HG02623 (cell line): ENCODE measurements around the gene TRAPPC4.

ENCODE experiments used
- ATAC-seq: cut with Tn5 transposase; IDR thresholded peaks from one replicate; pipeline ENCODE4 v1.9.1; 2021; ENCODE audit warnings: moderate library complexity; ENCODE audit not compliant: unreplicated experiment

The TRAPPC4 gene

GRCh38 chr11:119061256-119061655 lies 42.7 kb downstream of the TRAPPC4 start:
- no peak for ATAC-seq

- ATAC-seq = no peak
Measured at GRCh38 chr11:119062779-119063178, 44.2 kb downstream of the TRAPPC4 start.

- no peak for ATAC-seq
Measured at GRCh38 chr11:119065369-119065768, 46.8 kb downstream of the TRAPPC4 start.

DNA sequence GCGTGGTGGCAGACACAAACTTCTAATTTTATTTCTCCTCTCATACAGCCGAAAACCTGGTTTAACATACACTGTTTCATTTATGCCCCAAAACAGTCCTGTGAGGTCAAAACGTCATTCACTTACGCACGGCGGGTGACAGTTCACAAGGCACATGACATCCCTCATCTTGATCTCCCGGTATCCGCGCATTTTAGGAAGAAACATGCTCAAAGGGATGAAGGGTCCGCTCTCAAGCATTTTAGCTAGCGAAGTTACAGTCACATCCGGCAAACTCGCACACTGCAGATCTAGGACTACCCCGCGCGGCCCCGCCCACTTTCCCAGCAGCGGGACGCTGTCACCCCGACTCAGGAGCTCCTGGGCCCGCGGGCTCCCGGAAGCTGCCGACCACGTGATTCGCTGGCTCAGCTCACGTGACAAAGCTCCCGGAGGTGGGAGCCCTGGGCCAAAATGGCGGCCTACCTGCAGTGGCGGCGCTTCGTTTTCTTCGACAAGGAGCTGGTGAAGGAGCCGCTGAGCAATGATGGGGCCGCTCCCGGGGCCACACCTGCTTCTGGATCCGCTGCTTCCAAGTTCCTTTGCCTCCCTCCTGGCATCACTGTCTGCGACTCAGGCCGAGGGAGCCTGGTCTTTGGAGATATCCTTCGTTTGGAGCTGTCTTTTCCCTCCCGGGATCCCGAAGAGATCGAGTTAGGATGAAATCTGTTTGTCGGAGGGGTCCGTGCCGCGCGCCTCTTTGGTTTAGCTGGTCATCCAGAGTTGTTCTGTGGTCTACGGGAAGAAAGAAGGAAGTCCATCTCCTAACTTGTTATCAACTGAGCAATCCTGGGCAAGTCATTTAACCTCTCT lies 49.0 kb downstream of the TRAPPC4 start, which contains the start of gene VPS11:
Gene VPS11 (plus strand): TSS at position 448 of the 852 bp plus-strand sequence. CDS start 6 bp downstream, at position 454.
- ATAC-seq = peak; percentile 95
